ENCODE measurements around the gene AOC1. TPM values are rescaled to one million over a fixed set of nuclear protein-coding genes. Genes with fewer than 3 reads are reported as not detected.

AOC1 gene
- total RNA-seq, 1 donor from 2014 or later, result not detected

GRCh38 chr7:150845421-150845861, 6.9 kb upstream of the AOC1 start:
- TF ChIP-seq CTCF (IDR thresholded peaks at IDR 0.05), result no peak
- no peak for TF ChIP-seq POLR2A (IDR thresholded peaks at IDR 0.05)
- TF ChIP-seq POLR2AphosphoS5 (IDR thresholded peaks at IDR 0.05; ENCODE audit: insufficient read depth in 1 of 2, low read depth in 1 of 2), result no peak
- Histone ChIP-seq H3K27ac (no peak overlapping the region), H3K36me3 (no peaks in the 10 kb centered on the region), H3K4me1 (peaks cover 9% of the 10 kb centered on the region), H3K4me3 (no peak overlapping the region), H3K27me3 (no peaks in the 10 kb centered on the region), H3K9me3 (no peaks in the 10 kb centered on the region)
- peak; percentile 44 to 70 for DNase-seq (ENCODE audit: extremely low spot score in 2 of 2)
- intact Hi-C loops (cut with DNase I), result loop anchor here (5.0 kb wide), 1 partner anchor 493 kb away; no protein-coding TSS in a partner anchor

- intact Hi-C loops (cut with DNase I), result loop anchor here (5.0 kb wide), 1 partner anchor 494 kb away; no protein-coding TSS in a partner anchor
- Histone ChIP-seq H3K4me3 (no peak overlapping the region), H3K27me3 (no peaks in the 10 kb centered on the region), H3K9me3 (no peaks in the 10 kb centered on the region), H3K4me1 (peaks cover 9% of the 10 kb centered on the region), H3K36me3 (no peaks in the 10 kb centered on the region), H3K27ac (peak overlapping the region; percentile 13)
- TF ChIP-seq CTCF (IDR thresholded peaks at IDR 0.05) (no peak), POLR2AphosphoS5 (IDR thresholded peaks at IDR 0.05; ENCODE audit: insufficient read depth in 1 of 2, low read depth in 1 of 2) (no peak), POLR2A (IDR thresholded peaks at IDR 0.05) (no peak)
- peak; percentile 49 to 74 for DNase-seq (ENCODE audit: extremely low spot score in 2 of 2)
Observed at GRCh38 chr7:150846291-150847115, 5.8 kb upstream of the AOC1 start.

GRCh38 chr7:150847536-150847935, 4.8 kb upstream of the AOC1 start:
- intact Hi-C loops (cut with DNase I), result loop anchor here (5.0 kb wide), 1 partner anchor 495 kb away; no protein-coding TSS in a partner anchor
- DNase-seq (ENCODE audit: extremely low spot score in 2 of 2), result peak; percentile 58 to 70

GRCh38 chr7:150848111-150848510, 4.2 kb upstream of the AOC1 start:
- TF ChIP-seq CTCF (IDR thresholded peaks at IDR 0.05), result no peak
- TF ChIP-seq POLR2AphosphoS5 (IDR thresholded peaks at IDR 0.05; ENCODE audit: insufficient read depth in 1 of 2, low read depth in 1 of 2), result no peak
- TF ChIP-seq POLR2A (IDR thresholded peaks at IDR 0.05), result no peak

More at GRCh38 chr7:150847536-150847935, 4.8 kb upstream of the AOC1 start:
- no peak overlapping the region for H3K4me3 ChIP-seq
- no peaks in the 10 kb centered on the region for H3K9me3 ChIP-seq
- no peaks in the 10 kb centered on the region for H3K36me3 ChIP-seq
- no peak overlapping the region for H3K27ac ChIP-seq
- no peaks in the 10 kb centered on the region for H3K27me3 ChIP-seq
- TF ChIP-seq POLR2A (IDR thresholded peaks at IDR 0.05) (no peak), POLR2AphosphoS5 (IDR thresholded peaks at IDR 0.05; ENCODE audit: insufficient read depth in 1 of 2, low read depth in 1 of 2) (no peak), CTCF (IDR thresholded peaks at IDR 0.05) (no peak)
- H3K4me1 ChIP-seq, result peaks cover 9% of the 10 kb centered on the region

More at GRCh38 chr7:150848111-150848510, 4.2 kb upstream of the AOC1 start:
- Histone ChIP-seq H3K27ac (no peak overlapping the region), H3K27me3 (no peaks in the 10 kb centered on the region), H3K9me3 (no peaks in the 10 kb centered on the region), H3K4me3 (no peak overlapping the region), H3K36me3 (no peaks in the 10 kb centered on the region), H3K4me1 (peaks cover 15% of the 10 kb centered on the region)
- intact Hi-C loops (cut with DNase I), result loop anchor here (5.0 kb wide), 1 partner anchor 496 kb away; no protein-coding TSS in a partner anchor
- peak; percentile 58 to 80 for DNase-seq (ENCODE audit: extremely low spot score in 2 of 2)

Measured in vagina (tissue), 2 donors.